ENCODE measurements around the gene ADNP2. TPM values are rescaled to one million over a fixed set of nuclear protein-coding genes. Genes with fewer than 3 reads are reported as not detected.
A peak's percentile ranks its signal among the peaks of the same experiment; 100 is the strongest.

The ADNP2 gene
- total and polyA plus RNA-seq, 7 donors = 1.5 to 4.6 (median 3.4) TPM

- ATAC-seq (no peak), DNase-seq (no peak)
- Histone ChIP-seq H3K9me3 (peaks cover 3% of the 10 kb centered on the region), H3K4me1 (no peaks in the 10 kb centered on the region), H3K36me3 (ENCODE audit: insufficient read depth in 1 of 2, low read depth in 1 of 2) (no peaks in the 10 kb centered on the region), H3K27ac (no peak overlapping the region), H3K27me3 (ENCODE audit: insufficient read depth in 3 of 3, low read length in 2 of 3) (peaks cover 0 to 4% (median 0%) of the 10 kb centered on the region in 3 donors), H3K4me3 (no peak overlapping the region)
- 84 to 88% (median 87%) methylated on average over 7 of the region's 7 CpGs for WGBS, 3 donors
- no peak for TF ChIP-seq CTCF (IDR thresholded peaks at IDR 0.05)
- intact Hi-C loops (cut with DNase I) = no loop called here
Measured at GRCh38 chr18:80170395-80171053, 61.5 kb downstream of the ADNP2 start.

GRCh38 chr18:80171054-80171872 lies 62.2 kb downstream of the ADNP2 start:
- DNase-seq (peak; percentile 43 to 70), ATAC-seq (peak; percentile 23 to 70 (median 56))
- peak; percentile 66 for TF ChIP-seq CTCF (IDR thresholded peaks at IDR 0.05)
- intact Hi-C loops (cut with DNase I) = no loop called here
- no peak overlapping the region for H3K27ac ChIP-seq
- H3K9me3 ChIP-seq = no peaks in the 10 kb centered on the region
- H3K27me3 ChIP-seq (ENCODE audit: insufficient read depth in 3 of 3, low read length in 2 of 3) = peaks cover 0 to 4% (median 0%) of the 10 kb centered on the region in 3 donors
- no peaks in the 10 kb centered on the region for H3K4me1 ChIP-seq
- peak overlapping the region; percentile 25 for H3K4me3 ChIP-seq
- H3K36me3 ChIP-seq (ENCODE audit: insufficient read depth in 1 of 2, low read depth in 1 of 2) = no peaks in the 10 kb centered on the region
- 33 to 40% (median 37%) methylated on average over 23 of the region's 23 CpGs for WGBS, 3 donors

- Histone ChIP-seq H3K27ac (no peak overlapping the region), H3K36me3 (ENCODE audit: insufficient read depth in 1 of 2, low read depth in 1 of 2) (no peaks in the 10 kb centered on the region), H3K4me1 (no peaks in the 10 kb centered on the region), H3K9me3 (no peaks in the 10 kb centered on the region), H3K27me3 (ENCODE audit: insufficient read depth in 3 of 3, low read length in 2 of 3) (peaks cover 0 to 4% (median 0%) of the 10 kb centered on the region in 3 donors), H3K4me3 (no peak overlapping the region)
- WGBS, 3 donors = 85 to 88% (median 86%) methylated on average over 4 of the region's 4 CpGs
- ATAC-seq (no peak), DNase-seq (no peak)
- intact Hi-C loops (cut with DNase I) = no loop called here
- no peak for TF ChIP-seq CTCF (IDR thresholded peaks at IDR 0.05)
Measured at GRCh38 chr18:80172056-80172455, 63.0 kb downstream of the ADNP2 start.

GRCh38 chr18:80173060-80173459 lies 64.0 kb downstream of the ADNP2 start:
- WGBS, 3 donors = 89 to 92% (median 91%) methylated on average over 10 of the region's 10 CpGs

More at GRCh38 chr18:80173060-80173459, 64.0 kb downstream of the ADNP2 start:
- Histone ChIP-seq H3K9me3 (no peaks in the 10 kb centered on the region), H3K4me3 (no peak overlapping the region), H3K27ac (no peak overlapping the region), H3K27me3 (ENCODE audit: insufficient read depth in 3 of 3, low read length in 2 of 3) (peaks cover 0 to 4% (median 0%) of the 10 kb centered on the region in 3 donors), H3K4me1 (no peaks in the 10 kb centered on the region), H3K36me3 (ENCODE audit: insufficient read depth in 1 of 2, low read depth in 1 of 2) (no peaks in the 10 kb centered on the region)
- DNase-seq (no peak), ATAC-seq (no peak)
- no peak for TF ChIP-seq CTCF (IDR thresholded peaks at IDR 0.05)
- intact Hi-C loops (cut with DNase I) = no loop called here
